ENCODE measurements around the gene ABCA6. TPM values are rescaled to one million over a fixed set of nuclear protein-coding genes. Genes with fewer than 3 reads are reported as not detected.
"Not testable (repeated sequence)": the region's sequence is repeated elsewhere in the genome, so short reads cannot be mapped to it uniquely, and the experiment has no call there.

ABCA6 gene
- total RNA-seq, 2 experiments from 2014 or later = 5.2 to 26.5 TPM

DNA sequence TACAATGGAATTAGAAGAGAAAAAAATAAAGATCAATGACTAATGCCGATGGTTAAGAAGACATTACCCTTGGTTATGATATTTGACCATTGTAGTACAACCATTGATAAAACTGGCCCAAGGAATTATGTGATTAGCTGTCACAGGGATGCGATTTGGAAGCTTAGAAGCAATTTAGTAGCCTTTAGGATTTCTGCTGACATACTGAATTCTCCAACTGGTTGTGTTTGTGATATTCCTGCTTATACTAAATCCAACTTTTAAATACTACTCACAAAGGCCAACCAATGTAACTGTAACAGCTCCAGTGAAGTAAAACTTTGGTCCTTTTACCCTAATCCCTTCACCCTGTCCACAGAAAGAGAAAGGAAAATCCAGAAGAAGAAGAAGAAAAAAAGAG lies 31.4 kb upstream of the ABCA6 start:
- TF ChIP-seq EZH2phosphoT487 (IDR thresholded peaks at IDR 0.05; ENCODE audit: borderline replicate concordance, low read depth, low read length) = no peak
- TF ChIP-seq, protein P1, sequence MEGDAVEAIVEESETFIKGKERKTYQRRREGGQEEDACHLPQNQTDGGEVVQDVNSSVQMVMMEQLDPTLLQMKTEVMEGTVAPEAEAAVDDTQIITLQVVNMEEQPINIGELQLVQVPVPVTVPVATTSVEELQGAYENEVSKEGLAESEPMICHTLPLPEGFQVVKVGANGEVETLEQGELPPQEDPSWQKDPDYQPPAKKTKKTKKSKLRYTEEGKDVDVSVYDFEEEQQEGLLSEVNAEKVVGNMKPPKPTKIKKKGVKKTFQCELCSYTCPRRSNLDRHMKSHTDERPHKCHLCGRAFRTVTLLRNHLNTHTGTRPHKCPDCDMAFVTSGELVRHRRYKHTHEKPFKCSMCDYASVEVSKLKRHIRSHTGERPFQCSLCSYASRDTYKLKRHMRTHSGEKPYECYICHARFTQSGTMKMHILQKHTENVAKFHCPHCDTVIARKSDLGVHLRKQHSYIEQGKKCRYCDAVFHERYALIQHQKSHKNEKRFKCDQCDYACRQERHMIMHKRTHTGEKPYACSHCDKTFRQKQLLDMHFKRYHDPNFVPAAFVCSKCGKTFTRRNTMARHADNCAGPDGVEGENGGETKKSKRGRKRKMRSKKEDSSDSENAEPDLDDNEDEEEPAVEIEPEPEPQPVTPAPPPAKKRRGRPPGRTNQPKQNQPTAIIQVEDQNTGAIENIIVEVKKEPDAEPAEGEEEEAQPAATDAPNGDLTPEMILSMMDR (conservative IDR thresholded peaks at IDR 0.05; ENCODE audit: low read length) = no peak
- Histone ChIP-seq H3K9me2 (ENCODE audit: insufficient read depth, low read length) (no peaks in the 10 kb centered on the region), H2AFZ (ENCODE audit: low read length) (no peak overlapping the region), H3K36me3 (ENCODE audit: insufficient read depth, low read length) (no peaks in the 10 kb centered on the region), H3K79me2 (ENCODE audit: insufficient read depth, low read depth, low read length) (no peaks in the 10 kb centered on the region), H3K4me1 (ENCODE audit: insufficient read depth, low read length, poor library complexity, severe bottlenecking) (peaks cover 12% of the 10 kb centered on the region), H3K4me3 (ENCODE audit: low read depth, low read length, poor library complexity, severe bottlenecking) (no peak overlapping the region), H3K27ac (ENCODE audit: low read depth, low read length, poor library complexity, severe bottlenecking) (no peak overlapping the region), H3K4me2 (ENCODE audit: low read length) (no peak overlapping the region), H3K9me3 (ENCODE audit: low read length) (peaks cover 7% of the 10 kb centered on the region; the same call in 1 of the 2 replicates), H4K20me1 (ENCODE audit: insufficient read depth, low read length) (no peaks in the 10 kb centered on the region)
- intact Hi-C loops (cut with micrococcal nuclease; ENCODE audit: unreplicated experiment) = no loop called here
- POLR2A ChIA-PET = interaction anchor here (0.6 kb wide), 1 partner anchor 18 kb away, joined by 3 read pairs; no protein-coding TSS in a partner anchor
- no peak for DNase-seq (ENCODE audit: low spot score)
- BruUV-seq (replicated peaks) = no TSS peak
- CTCF ChIA-PET (ENCODE audit: unreplicated experiment) = no interaction called here

DNA sequence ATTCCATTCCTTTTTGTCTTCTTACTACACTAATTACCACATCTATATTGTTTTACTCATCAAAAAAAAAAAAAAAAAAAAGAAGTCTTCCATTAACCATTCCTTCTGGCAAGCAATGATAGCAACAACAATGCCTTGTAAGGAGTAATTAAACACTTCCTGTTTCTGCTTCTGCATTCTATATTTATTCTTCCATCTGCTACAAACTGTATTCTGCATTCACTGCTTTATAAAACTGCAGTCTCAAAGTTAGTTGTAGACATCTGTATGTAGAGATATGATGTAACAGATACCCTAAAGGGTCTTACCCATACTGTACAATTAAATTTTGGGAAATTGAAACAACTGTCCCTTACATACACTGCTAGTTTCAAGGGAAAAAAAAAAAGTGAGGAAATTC lies 28.7 kb upstream of the ABCA6 start:
- Histone ChIP-seq H3K9me2 (ENCODE audit: insufficient read depth, low read length) (no peaks in the 10 kb centered on the region), H3K36me3 (ENCODE audit: insufficient read depth, low read length) (no peaks in the 10 kb centered on the region), H2AFZ (ENCODE audit: low read length) (peak overlapping the region; percentile 30; the same call in 1 of the 2 replicates), H3K79me2 (ENCODE audit: insufficient read depth, low read depth, low read length) (no peaks in the 10 kb centered on the region), H3K4me1 (ENCODE audit: insufficient read depth, low read length, poor library complexity, severe bottlenecking) (peaks cover 12% of the 10 kb centered on the region), H4K20me1 (ENCODE audit: insufficient read depth, low read length) (no peaks in the 10 kb centered on the region), H3K9me3 (ENCODE audit: low read length) (peaks cover 7% of the 10 kb centered on the region; the same call in 1 of the 2 replicates), H3K4me3 (ENCODE audit: low read depth, low read length, poor library complexity, severe bottlenecking) (no peak overlapping the region), H3K4me2 (ENCODE audit: low read length) (peak overlapping the region; percentile 39), H3K27ac (ENCODE audit: low read depth, low read length, poor library complexity, severe bottlenecking) (no peak overlapping the region)
- CTCF ChIA-PET (ENCODE audit: unreplicated experiment) = no interaction called here
- no peak for TF ChIP-seq EZH2phosphoT487 (IDR thresholded peaks at IDR 0.05; ENCODE audit: borderline replicate concordance, low read depth, low read length)
- TF ChIP-seq, protein P1 (conservative IDR thresholded peaks at IDR 0.05; ENCODE audit: low read length) = no peak
- intact Hi-C loops (cut with micrococcal nuclease; ENCODE audit: unreplicated experiment) = no loop called here
- POLR2A ChIA-PET = no interaction called here
- DNase-seq (ENCODE audit: low spot score) = peak; percentile 44
- BruUV-seq (replicated peaks) = no TSS peak

DNA sequence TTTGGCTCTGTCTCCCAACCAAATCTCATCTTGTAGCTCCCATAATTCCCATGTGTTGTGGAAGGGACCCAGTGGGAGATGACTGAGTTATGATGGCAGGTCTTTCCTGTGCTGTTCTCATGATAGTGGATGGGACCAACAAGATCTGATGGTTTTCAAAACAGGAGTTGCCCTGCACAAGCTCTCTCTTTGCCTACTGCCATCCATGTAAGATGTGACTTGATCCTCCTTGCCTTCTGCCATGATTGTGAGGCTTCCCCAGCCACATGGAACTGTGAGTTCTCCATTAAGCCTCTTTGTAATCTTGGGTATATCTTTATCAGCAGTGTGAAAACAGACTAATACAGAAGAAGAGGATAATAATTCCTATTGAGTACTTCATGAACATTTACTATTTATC lies 26.9 kb upstream of the ABCA6 start:
- DNase-seq (ENCODE audit: low spot score); H3K4me2 ChIP-seq (ENCODE audit: low read length); H3K36me3 ChIP-seq (ENCODE audit: insufficient read depth, low read length); CTCF ChIA-PET (ENCODE audit: unreplicated experiment); intact Hi-C loops (cut with micrococcal nuclease; ENCODE audit: unreplicated experiment); H3K4me3 ChIP-seq (ENCODE audit: low read depth, low read length, poor library complexity, severe bottlenecking); H3K79me2 ChIP-seq (ENCODE audit: insufficient read depth, low read depth, low read length); H4K20me1 ChIP-seq (ENCODE audit: insufficient read depth, low read length); H3K9me3 ChIP-seq (ENCODE audit: low read length); BruUV-seq (replicated peaks); H2AFZ ChIP-seq (ENCODE audit: low read length); H3K9me2 ChIP-seq (ENCODE audit: insufficient read depth, low read length); H3K27ac ChIP-seq (ENCODE audit: low read depth, low read length, poor library complexity, severe bottlenecking); POLR2A ChIA-PET: not testable (repeated sequence)
- H3K4me1 ChIP-seq (ENCODE audit: insufficient read depth, low read length, poor library complexity, severe bottlenecking) = peaks cover 12% of the 10 kb centered on the region
